Inflammatory macrophage treated with lipopolysaccharide for 4 hours (primary cell): ENCODE measurements around the gene MARCHF4.
"Not testable (repeated sequence)": the region's sequence is repeated elsewhere in the genome, so short reads cannot be mapped to it uniquely, and the experiment has no call there.

Source experiments
- DNase-seq: peaks from one replicate; pipeline ENCODE4 v3.0.0-alpha.2; 2020

Gene MARCHF4

GRCh38 chr2:216391401-216391800, 19.1 kb upstream of the MARCHF4 start:
- DNase-seq, result no peak

GRCh38 chr2:216389570-216389969, 17.3 kb upstream of the MARCHF4 start:
- DNase-seq, result peak; percentile 90

- no peak for DNase-seq
These were observed 16.0 kb upstream of the MARCHF4 start for GRCh38 chr2:216388046-216388884.

GRCh38 chr2:216387262-216387661, 15.0 kb upstream of the MARCHF4 start:
- no peak for DNase-seq

- DNase-seq, result peak; percentile 11
These were observed 13.2 kb upstream of the MARCHF4 start for GRCh38 chr2:216385478-216385877.

- DNase-seq, result not testable (repeated sequence)
These were observed 12.1 kb upstream of the MARCHF4 start for GRCh38 chr2:216384409-216384808.

- no peak for DNase-seq
These were observed 7.7 kb upstream of the MARCHF4 start for GRCh38 chr2:216379977-216380376.

GRCh38 chr2:216375286-216375685, 3.0 kb upstream of the MARCHF4 start:
- no peak for DNase-seq

GRCh38 chr2:216373896-216374295, 1.6 kb upstream of the MARCHF4 start:
- DNase-seq, result no peak

GRCh38 chr2:216372761-216373291, 543 bp upstream of the MARCHF4 start:
- no peak for DNase-seq

GRCh38 chr2:216370961-216371712, 1.1 kb downstream of the MARCHF4 start:
- no peak for DNase-seq

GRCh38 chr2:216369821-216370220, 2.5 kb downstream of the MARCHF4 start:
- no peak for DNase-seq

GRCh38 chr2:216366777-216367471, 5.4 kb downstream of the MARCHF4 start:
- no peak for DNase-seq

- DNase-seq, result no peak
These were observed 6.8 kb downstream of the MARCHF4 start for GRCh38 chr2:216365518-216365917.

- DNase-seq, result no peak
These were observed 9.1 kb downstream of the MARCHF4 start for GRCh38 chr2:216363221-216363620.

- no peak for DNase-seq
These were observed 9.6 kb downstream of the MARCHF4 start for GRCh38 chr2:216362730-216363129.

- no peak for DNase-seq
These were observed 16.6 kb downstream of the MARCHF4 start for GRCh38 chr2:216355711-216356110.

- DNase-seq, result no peak
These were observed 18.0 kb downstream of the MARCHF4 start for GRCh38 chr2:216354306-216354705.

- no peak for DNase-seq
These were observed 19.5 kb downstream of the MARCHF4 start for GRCh38 chr2:216352653-216353270.

- DNase-seq, result no peak
These were observed 20.9 kb downstream of the MARCHF4 start for GRCh38 chr2:216351172-216351925.

- no peak for DNase-seq
These were observed 22.0 kb downstream of the MARCHF4 start for GRCh38 chr2:216350214-216350791.

GRCh38 chr2:216349366-216349765, 22.9 kb downstream of the MARCHF4 start:
- no peak for DNase-seq
